ENCODE measurements around the gene MARVELD1.

DNA sequence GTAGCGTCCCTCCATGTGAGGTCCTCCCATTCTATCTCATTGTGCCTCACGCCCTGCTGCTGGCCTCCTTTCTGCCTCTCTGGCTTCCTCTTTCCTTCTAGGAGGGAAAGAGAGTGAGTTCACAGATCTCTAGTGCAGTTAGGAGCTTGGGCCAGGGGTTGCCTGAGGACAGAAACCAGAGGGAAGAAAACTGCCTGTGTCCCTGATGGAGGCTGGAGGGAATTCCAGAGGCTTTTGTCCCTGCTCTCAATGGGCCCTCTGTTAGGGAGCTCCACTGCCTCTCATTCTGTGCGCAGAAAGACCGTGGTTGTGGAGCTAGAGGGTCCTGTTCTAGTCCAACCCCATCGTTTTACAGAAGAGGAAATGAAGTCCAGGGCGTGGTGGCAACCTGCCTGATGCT lies 4.6 kb downstream of the MARVELD1 start:
- TF ChIP-seq, protein P1, sequence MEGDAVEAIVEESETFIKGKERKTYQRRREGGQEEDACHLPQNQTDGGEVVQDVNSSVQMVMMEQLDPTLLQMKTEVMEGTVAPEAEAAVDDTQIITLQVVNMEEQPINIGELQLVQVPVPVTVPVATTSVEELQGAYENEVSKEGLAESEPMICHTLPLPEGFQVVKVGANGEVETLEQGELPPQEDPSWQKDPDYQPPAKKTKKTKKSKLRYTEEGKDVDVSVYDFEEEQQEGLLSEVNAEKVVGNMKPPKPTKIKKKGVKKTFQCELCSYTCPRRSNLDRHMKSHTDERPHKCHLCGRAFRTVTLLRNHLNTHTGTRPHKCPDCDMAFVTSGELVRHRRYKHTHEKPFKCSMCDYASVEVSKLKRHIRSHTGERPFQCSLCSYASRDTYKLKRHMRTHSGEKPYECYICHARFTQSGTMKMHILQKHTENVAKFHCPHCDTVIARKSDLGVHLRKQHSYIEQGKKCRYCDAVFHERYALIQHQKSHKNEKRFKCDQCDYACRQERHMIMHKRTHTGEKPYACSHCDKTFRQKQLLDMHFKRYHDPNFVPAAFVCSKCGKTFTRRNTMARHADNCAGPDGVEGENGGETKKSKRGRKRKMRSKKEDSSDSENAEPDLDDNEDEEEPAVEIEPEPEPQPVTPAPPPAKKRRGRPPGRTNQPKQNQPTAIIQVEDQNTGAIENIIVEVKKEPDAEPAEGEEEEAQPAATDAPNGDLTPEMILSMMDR (IDR thresholded peaks at IDR 0.05), result no peak
- TF ChIP-seq POLR2AphosphoS5 (IDR thresholded peaks at IDR 0.05) (no peak), POLR2A (IDR thresholded peaks at IDR 0.05) (no peak), EP300 (IDR thresholded peaks at IDR 0.05; ENCODE audit: low read depth) (no peak)
